HG02938 (cell line): ENCODE data around the gene C7orf33.
"Not testable (repeated sequence)": the region's sequence is repeated elsewhere in the genome, so short reads cannot be mapped to it uniquely, and the experiment has no call there.

ENCODE experiments used
- ATAC-seq: cut with Tn5 transposase; IDR thresholded peaks from one replicate; pipeline ENCODE4 v1.9.1; 2021; ENCODE audit warnings: mild to moderate bottlenecking, moderate library complexity; ENCODE audit not compliant: unreplicated experiment

The C7orf33 gene

DNA sequence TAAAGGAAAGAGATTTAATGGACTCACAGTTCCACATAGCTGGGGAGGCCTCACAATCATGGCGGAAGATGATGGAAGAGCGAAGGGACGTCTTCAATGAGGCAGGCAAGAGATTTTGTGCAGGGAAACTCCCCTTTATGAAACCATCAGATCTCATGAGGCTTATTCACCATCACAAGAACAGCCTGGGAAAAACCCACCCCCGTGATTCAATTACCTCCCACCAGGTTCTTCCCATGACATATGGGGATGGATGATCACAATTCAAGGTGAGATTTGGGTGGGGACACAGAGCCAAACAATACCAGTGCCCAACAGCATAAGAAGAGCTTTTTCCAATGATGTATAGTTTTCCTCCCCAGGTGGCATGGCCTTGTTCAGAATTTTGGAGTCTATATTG, 11.2 kb upstream of the C7orf33 start:
- ATAC-seq, result no peak

DNA sequence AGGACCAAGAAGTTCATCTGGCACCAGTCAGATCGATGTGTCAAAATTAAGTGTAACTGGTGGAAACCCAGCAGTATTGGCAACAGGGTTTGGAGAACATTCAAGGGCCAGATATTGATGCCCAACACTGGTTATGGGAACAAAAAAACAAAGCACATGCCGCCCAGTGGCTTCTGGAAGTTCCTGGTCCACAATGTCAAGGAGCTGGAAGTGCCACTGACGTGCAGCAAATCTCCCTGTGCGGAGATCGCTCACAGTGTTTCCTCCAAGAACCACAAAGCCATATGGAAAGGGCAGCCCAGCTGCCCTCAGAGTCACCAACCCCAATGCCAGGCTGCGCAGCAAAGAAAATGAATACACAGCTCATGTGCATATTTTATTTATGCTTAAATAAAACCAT, 10.1 kb upstream of the C7orf33 start:
- no peak for ATAC-seq

DNA sequence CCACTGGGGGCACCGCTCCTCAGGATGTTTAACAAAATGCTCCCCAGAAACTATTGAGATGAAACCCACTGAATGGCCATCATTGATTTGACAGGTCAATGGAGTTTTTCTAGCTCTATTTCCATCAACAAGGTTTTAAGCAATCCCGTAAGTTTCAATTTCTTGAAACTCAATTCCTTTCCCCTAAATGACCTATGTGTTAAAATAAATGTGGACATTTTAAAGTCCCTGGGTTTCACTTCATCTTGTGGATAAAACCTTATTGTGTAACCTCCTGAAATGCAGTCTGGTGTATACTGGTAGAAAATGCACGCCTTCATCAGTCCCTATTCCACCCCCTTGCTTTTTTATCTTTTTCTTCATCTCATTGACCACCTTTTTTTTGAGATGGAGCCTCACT, 8.9 kb upstream of the C7orf33 start:
- ATAC-seq, result no peak

DNA sequence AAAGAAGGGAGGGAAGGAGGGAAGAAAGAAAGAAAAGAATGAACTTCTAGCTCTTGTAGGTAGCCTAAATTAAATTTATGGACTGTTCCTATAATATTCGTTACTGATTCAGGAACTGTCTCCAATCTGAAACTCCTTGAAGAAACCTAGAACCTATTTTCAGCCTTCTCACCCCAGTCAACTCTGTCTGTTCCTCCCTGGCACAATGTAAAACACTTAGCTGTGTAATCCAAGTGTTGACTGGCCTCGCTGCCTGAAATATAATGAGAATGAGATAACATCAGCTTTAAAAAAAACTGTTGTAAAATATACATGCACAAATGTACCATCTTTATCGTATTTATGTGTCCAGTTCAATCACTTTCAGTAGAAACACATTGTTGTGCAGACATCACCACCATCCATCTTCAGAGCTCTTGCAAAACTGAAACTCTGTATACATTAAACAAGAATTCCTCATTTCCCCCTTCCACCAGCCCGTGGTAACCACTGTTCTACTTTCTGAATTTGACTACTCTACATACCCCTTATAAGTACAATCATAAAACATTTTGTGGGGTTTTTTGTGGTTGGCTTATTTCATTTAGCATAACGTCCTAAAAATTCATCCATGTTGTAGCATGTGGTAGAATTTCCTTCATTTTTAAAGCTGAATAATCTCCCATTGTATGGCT, 6.3 kb upstream of the C7orf33 start:
- ATAC-seq, result peak; percentile 96

DNA sequence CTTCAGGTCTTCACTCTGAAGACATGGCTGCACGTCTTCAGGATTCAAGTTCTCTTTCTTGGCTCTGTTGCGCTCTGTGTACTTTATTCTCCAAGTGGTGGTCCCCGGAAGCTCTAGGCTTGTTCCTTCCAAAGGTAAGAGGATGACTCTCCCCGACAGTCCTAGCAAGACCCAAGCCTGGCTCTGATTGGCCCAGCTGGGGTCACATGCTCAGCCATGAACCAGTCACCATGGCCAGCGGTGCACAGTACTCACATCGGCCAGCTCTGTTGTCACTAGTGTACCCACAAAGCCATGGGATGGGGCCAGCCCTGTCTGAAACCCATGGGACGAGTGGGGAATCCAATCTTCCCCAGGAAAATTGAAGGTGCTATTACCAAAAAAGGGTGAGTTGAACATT, 5.2 kb upstream of the C7orf33 start:
- no peak for ATAC-seq

DNA sequence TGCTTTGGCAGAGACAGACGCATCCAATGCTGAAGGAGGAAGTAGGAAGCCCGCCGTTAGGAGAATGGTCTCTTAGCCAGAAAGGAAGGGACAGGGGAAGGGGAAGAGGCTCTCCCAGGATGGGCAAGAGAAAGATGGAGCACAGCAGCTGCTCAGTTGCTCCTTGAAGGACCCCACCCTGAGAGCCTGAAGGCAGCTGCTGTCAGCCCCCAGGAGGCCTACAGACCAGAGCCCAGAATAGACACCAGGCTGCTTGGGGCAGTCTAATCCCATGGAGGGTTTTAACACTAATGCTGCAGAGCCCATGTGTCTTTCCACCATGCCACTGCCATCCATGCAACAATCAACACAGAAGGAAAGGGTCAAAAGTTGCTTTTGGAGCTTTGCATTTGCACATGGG, 3.5 kb upstream of the C7orf33 start:
- ATAC-seq, result no peak

DNA sequence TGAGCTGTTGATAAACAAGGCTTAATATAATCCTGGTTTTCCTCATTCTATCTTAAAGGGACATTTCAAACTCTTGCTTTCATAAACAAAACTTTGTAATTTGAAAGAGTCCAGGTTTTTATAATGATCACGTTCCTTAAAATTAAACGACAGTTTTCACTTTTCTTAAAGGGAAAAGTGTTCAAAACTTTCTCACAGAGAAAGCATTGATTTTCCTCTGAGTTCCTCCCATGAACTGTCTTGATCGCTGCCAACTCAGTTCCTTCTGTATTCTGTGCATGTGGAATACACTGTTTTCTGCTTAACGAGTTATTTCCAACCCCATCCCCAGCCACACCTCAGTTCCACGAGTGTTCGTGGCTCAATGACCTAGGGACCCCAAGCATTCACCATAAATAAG, 2.4 kb upstream of the C7orf33 start:
- ATAC-seq, result no peak

DNA sequence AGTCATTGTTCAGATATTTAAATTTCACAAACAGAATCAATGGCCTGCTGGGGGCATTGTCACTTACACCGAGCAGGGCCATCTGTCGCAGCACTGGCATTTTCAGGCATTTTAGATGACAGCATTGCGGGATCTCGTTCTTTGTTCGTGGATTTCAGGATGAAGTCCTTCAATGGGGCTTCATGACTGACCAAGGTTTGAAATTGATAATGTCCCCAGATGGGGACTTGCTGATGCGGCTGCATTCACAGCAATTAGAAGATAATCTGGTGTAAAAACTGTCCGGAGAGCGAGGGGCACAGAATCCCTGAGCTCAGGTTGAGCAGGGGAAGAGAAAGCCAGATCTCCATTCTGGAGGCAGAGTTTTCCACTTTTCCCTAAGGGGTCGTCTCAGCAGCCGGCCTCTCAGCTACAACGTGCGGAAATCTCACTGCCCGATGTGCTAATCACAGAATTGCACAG, 1.9 kb upstream of the C7orf33 start:
- ATAC-seq, result no peak

DNA sequence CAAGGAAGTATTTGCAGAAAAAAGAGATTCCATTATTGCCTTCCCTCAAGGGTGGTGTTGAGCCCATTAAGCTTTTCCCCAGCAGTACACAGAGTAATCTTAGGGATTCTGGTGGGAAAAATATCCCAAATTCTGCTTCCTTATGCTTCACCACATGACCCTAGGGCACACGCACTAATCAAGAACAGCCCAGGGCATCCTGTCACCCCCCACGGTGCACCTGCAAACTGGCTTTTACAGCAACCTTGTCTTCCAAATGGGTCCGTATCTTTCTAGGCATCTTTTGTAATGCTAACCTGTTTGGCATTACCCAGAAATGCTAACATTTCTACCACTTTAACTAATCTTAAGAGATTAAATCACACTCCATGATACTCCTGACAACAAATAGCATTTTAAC, 926 bp upstream of the C7orf33 start:
- no peak for ATAC-seq

DNA sequence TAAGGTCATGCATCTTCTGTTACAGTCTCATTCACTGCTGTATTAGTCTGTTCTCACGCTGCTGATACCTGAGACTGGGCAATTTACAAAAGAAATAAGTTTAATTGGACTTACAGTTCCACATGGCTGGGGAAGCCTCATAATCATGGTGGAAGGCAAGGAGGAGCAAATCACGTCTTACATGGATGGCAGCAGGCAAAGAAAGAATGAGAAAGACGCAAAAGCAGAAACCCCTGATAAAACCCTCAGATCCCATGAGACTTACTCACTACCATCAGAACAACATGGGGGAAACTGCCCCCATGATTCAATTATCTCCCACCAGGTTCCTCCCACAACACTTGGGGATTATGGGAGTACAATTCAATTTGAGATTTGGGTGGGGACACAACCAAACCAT, 5.8 kb downstream of the C7orf33 start:
- ATAC-seq, result not testable (repeated sequence)

DNA sequence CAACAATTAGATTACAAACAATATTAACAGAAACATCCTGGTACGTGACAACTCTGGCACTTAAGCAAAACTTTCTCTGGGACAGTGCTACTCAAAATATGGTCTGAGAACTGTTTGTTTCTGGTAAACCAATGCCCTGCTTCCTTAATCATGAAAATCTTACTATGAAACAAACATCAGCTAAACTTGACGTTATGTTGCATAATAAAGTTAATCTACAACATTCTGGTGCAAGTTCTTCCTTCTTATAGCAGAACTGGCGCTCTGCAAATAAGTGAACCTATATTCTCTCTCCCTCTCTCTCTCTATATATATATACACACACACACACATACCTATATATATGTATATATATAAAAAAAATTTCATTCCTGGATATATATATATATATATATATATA, 7.8 kb downstream of the C7orf33 start:
- no peak for ATAC-seq

DNA sequence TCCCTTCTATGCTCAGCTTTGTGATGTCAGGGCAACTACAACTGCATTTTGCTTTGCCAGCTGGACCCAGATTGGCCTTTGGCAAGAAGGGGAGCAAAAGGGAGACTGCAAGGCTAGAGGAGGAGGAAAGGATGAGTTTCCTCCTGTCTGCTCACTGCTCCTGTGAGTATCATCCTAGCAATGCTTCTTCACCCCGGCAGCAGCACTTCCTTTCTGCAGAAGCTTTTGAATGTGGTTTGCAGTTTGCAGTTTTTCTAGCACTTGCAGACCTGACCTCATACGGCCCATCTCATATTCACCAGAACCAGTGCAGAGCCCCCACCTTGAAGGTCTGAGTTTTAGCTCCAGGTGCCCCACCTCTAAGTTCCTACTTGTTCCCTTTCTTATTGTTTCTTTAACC, 14.8 kb downstream of the C7orf33 start:
- no peak for ATAC-seq

DNA sequence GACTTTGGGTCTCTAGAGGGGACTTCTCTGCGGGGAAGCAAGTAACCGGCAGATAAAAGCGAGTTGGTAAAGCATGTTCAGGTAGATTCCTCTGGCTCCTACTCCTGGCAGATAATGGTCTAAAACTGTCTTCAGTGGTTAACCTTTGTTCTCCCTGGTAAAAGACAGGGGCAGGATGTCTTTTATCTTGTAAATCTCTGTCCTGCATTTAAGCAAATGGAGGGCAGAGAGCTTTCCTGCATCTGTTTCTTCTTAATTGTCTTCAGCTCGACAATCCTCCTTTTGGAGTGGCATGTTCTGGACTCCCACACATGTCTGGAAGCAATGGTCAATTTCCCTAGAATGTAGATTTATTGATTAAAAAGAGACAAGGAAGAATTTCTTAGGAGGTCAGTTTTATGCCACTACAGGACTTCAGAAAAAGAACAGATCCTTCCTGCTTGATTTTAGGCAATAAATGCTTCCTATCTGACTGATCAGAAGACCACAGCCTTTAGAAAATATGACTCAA, 16.6 kb downstream of the C7orf33 start:
- ATAC-seq, result no peak

DNA sequence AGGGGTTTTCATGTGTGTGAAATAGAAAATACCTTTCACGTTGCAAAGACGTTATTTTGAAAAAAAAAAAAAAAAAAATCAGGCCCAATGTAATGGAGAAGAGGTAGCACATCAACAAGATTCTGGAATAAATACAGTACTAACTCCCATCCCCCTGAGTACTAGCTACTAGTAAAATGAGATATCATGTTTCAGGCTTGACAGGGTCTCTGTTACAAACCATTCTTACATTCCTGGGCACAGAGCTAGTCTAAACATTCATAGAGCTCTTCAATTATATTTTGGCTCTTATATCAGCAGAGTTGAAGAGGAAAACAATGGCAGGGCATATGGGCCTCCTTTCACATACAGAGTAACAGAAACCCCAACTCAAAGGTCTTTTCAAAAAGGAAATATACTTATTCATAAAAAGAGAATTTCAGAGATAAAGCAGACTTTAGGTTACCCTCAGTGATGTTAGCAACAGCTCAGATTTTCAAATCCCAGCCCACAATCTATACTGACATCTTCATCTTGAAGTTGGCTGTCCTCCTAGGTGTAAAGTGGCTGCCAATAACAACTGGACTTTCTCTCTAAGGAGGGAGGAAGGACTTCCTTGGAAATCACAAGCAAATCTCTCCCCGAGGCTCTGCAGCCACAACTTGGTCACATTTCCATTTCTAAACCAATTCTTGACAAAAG, 18.6 kb downstream of the C7orf33 start:
- ATAC-seq, result no peak

DNA sequence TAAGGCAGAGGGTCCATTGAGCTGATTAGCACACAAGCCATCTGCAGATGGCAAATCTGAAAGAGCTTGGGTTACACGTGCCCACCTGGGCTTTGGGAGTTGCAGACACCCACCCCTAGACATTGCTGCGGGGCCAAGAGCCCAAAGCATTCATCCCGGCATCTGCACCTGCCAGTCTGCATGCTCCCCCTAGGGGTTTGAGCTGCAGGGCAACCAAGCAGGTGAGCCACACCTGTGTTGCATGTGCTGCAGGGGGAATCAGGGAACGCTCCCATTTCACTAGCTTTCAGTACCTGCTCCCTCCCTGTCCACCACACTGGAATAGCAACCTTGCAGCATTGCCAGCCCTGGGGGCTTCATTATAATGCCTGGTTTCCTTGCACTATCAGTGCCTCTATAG, 21.1 kb downstream of the C7orf33 start:
- no peak for ATAC-seq

DNA sequence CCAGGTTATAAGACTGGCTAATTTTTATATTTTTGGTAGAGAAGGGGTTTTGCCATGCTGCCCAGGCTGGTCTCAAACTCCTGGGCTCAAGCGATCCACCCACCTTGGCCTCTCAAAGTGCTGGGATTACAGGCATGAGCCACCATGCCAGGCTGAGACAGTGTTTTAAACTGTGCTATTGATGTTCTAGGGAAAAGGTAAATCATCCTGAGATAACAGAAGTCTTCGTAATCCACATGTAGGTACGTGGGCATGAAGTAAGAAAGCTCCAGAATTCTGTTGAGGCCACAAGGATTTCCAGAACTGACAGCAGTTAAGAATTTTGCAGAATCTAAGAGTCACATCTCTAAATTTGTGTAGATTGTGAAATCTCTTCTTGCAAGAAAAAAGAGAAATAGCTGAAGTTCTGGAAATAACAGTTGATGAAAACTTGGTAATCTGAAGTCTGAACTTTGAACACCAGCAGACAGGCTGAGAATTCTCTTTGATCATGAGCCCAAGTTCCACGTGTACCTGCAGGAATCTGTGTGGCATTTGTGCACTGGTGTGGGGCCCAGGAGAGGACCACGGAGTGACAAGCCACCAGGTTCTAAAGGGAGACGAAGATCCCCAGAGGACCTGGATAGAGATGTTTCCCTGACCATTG, 24.6 kb downstream of the C7orf33 start:
- ATAC-seq, result no peak

DNA sequence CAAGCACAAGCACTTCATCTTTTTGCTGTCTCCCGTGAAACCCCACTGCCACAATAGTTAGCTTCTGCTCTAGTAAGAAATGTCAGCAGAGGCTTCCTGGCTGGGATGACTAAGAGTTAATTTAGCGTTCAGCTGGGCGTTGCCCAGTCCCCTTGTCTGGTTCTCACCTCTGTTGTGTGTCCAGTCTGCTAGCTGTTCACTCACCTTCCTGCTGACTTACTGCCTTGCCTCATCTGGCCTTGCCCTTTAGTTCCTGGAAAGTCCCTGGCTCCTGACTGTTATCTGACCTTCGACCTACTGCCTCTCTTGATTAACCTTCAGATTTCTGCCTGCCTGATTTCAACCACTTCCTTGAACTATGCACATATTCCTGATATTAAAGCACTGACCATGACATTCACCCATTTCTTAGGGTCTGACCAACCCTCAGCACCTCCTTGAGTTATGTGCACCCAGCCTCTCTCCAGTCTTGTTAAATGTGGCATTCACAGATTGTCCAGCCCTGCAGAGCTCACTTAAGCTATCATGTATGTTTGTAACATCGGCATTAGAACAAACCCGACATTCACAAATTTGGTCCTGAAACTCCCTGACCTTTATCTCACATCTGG, 30.3 kb downstream of the C7orf33 start:
- ATAC-seq, result no peak

DNA sequence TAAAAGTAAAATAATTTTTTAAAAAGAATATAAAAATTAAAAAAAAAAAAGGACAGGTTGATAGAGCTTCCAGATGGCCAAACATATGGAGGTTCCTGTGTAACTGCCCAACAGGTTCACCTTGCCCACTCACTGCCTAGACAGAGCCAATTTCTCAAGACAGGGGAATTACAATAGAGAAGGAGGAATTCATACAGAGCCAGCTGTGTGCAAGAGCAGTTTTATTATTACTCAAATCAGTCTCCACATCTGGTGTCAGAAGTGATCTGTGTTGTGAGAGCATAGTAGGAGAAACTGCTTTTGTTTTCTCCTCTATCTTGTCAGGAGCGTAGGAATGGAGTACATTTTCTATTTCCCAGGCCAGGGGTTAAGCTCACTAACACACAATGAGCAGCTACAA, 31.0 kb downstream of the C7orf33 start:
- ATAC-seq, result no peak

DNA sequence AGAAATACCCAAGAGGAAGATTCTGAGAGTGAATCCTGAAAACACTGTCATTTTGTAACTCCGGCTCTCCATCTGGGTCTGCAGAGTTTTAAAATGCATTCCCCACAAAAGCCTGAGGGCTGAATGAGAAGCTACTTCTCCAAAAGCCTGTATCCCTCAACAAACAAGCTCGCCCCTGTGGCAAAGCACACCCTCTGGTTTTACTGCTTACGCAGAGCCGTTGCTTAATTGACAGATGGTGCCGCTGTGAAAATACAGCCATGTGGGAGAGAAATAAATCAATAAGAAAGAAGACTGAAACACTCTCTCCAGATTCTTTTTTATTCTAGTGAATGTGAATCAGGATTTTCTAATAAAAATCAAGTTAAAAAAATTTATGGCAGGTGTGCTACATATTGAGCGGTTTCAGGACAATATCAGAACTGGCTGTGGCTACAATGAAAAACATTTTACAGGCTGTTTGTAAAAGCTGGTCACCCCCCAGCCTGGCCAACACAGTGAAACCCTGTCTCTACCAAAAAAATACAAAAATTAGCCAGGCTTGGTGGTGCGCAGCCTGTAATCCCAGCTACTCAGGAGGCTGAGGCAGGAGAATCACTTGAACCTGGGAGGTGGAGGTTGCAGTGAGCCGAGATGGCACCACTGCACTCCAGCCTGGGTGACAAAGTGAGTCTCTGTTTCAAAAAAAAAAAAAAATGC, 32.5 kb downstream of the C7orf33 start:
- no peak for ATAC-seq

DNA sequence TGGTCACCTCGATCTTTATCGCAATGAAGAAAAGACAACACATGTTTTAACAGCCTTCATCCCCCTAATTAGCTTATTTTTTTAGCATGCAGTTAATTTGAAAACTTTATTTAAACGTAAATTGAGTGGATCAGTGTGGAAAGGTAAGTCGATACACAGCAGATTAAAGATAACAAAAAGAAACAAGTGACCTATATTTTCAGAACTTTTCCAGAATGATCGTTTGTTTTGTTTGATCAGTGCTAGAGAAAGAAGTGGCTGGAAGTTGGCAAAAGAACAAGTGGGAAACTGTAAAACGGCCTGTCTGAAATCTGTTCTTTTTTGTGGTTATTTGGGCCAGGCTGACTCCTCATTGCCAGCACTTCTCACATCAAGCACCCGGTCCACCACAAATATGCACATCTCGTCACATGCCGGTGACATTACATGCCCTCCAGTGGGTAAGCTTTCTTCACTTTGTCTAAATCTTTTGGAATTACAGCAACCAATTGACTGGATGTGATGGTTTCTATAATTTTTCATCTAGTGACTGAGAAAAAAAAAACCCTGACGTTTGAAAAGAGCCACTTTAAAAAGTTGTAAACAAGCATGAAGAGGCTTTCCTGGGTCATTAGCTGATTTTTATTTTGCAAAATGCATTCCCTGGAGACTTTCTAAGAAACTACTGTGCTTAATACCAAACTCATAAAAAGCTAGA, 33.2 kb downstream of the C7orf33 start:
- no peak for ATAC-seq
